HCT116 (cell line): ENCODE results near the gene GPAT2.
"Not testable (repeated sequence)": the region's sequence is repeated elsewhere in the genome, so short reads cannot be mapped to it uniquely, and the experiment has no call there.

ENCODE experiments used
- ATF3 ChIP-seq: IDR thresholded peaks from 2 replicates; pipeline ENCODE4 v1.6.1; 2012
- EZH2 ChIP-seq: fragments of 200-600 bp; sonication (generic); IDR thresholded peaks from 2 replicates; pipeline ENCODE4 v1.6.1; 2017; ENCODE audit warnings: antibody characterized with exemption, mixed run types
- EZH2phosphoT487 ChIP-seq: fragments of 200-600 bp; IDR thresholded peaks from 2 replicates; pipeline ENCODE4 v1.6.1; 2018; ENCODE audit warnings: antibody characterized with exemption, borderline replicate concordance
- JUND ChIP-seq: IDR thresholded peaks from 2 replicates; pipeline ENCODE4 v1.6.1; 2012
- MAX ChIP-seq: IDR thresholded peaks from 2 replicates; pipeline ENCODE4 v1.6.1; 2012
- POLR2A ChIP-seq: IDR thresholded peaks from 2 replicates; pipeline ENCODE4 v1.7.0; 2011; ENCODE audit warnings: borderline replicate concordance; ENCODE audit not compliant: insufficient read depth, insufficient read length; ENCODE audit errors: extremely low read depth
- POLR2AphosphoS5 ChIP-seq: IDR thresholded peaks from 2 replicates; pipeline ENCODE4 v1.6.1; 2011; ENCODE audit warnings: mild to moderate bottlenecking, low read depth, low read length, moderate library complexity
- RAD21 ChIP-seq: IDR thresholded peaks from 2 replicates; pipeline ENCODE4 v1.6.1; 2012; ENCODE audit warnings: low read depth, mild to moderate bottlenecking
- REST ChIP-seq: IDR thresholded peaks from 2 replicates; pipeline ENCODE4 v1.6.1; 2012; ENCODE audit warnings: low read depth
- TF ChIP-seq, protein P1 (sequence below), 3 experiments: fragments of 200-600 bp in 1 of 3; sonication (generic) in 1 of 3; IDR thresholded peaks in 2 of 3; conservative IDR thresholded peaks in 1 of 3; 2 replicates each; pipeline ENCODE4 v1.5.1; 2012 to 2017; ENCODE audit warnings: low read depth in 2 of 3, low read length in 2 of 3, antibody characterized with exemption in 1 of 3, borderline replicate concordance in 1 of 3, control low read depth in 1 of 3, mild to moderate bottlenecking in 1 of 3, mixed read lengths in 1 of 3, mixed run types in 1 of 3, moderate library complexity in 1 of 3; ENCODE audit not compliant: insufficient read depth in 1 of 3
- TF ChIP-seq, protein P2 (sequence below): IDR thresholded peaks from 2 replicates; pipeline ENCODE4 v1.6.1; 2011; ENCODE audit warnings: mild to moderate bottlenecking, low read length, moderate library complexity; ENCODE audit not compliant: insufficient replicate concordance; ENCODE audit errors: extremely low read depth

DNA sequence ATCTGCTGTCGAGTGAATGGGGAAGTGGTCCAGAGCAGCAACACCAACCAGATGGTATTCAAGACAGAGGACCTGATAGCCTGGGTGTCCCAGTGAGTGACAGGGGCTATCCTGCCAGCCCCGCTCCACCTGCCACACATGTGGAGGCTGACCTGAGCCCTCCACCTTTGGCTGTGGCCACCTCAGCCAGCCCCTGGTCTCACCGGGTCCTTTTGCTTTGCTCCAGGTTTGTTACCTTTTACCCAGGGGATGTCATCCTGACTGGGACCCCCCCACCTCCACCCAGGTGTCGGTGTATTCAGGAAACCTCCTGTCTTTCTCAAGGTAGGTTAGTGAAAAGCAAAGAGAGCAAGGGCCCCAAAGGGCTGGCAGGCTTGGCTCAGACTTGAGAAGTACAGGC is 13.6 kb downstream of the GPAT2 start:
- not testable (repeated sequence) for TF ChIP-seq EZH2, JUND, RAD21, MAX, ATF3, EZH2phosphoT487, POLR2AphosphoS5, POLR2A, REST
- TF ChIP-seq, protein P1, sequence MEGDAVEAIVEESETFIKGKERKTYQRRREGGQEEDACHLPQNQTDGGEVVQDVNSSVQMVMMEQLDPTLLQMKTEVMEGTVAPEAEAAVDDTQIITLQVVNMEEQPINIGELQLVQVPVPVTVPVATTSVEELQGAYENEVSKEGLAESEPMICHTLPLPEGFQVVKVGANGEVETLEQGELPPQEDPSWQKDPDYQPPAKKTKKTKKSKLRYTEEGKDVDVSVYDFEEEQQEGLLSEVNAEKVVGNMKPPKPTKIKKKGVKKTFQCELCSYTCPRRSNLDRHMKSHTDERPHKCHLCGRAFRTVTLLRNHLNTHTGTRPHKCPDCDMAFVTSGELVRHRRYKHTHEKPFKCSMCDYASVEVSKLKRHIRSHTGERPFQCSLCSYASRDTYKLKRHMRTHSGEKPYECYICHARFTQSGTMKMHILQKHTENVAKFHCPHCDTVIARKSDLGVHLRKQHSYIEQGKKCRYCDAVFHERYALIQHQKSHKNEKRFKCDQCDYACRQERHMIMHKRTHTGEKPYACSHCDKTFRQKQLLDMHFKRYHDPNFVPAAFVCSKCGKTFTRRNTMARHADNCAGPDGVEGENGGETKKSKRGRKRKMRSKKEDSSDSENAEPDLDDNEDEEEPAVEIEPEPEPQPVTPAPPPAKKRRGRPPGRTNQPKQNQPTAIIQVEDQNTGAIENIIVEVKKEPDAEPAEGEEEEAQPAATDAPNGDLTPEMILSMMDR (IDR thresholded peaks at IDR 0.05 in 2 of 3, conservative IDR thresholded peaks at IDR 0.05 in 1 of 3; ENCODE audit: borderline replicate concordance in 1 of 3, insufficient read depth in 1 of 3, low read depth in 2 of 3, low read length in 2 of 3) = not testable (repeated sequence)
- TF ChIP-seq, protein P2, sequence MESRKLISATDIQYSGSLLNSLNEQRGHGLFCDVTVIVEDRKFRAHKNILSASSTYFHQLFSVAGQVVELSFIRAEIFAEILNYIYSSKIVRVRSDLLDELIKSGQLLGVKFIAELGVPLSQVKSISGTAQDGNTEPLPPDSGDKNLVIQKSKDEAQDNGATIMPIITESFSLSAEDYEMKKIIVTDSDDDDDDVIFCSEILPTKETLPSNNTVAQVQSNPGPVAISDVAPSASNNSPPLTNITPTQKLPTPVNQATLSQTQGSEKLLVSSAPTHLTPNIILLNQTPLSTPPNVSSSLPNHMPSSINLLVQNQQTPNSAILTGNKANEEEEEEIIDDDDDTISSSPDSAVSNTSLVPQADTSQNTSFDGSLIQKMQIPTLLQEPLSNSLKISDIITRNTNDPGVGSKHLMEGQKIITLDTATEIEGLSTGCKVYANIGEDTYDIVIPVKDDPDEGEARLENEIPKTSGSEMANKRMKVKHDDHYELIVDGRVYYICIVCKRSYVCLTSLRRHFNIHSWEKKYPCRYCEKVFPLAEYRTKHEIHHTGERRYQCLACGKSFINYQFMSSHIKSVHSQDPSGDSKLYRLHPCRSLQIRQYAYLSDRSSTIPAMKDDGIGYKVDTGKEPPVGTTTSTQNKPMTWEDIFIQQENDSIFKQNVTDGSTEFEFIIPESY = not testable (repeated sequence)
